ENCODE results near the gene PCDHB11. TPM values are rescaled to one million over a fixed set of nuclear protein-coding genes. Genes with fewer than 3 reads are reported as not detected.
A peak's percentile ranks its signal among the peaks of the same experiment; 100 is the strongest.

The PCDHB11 gene
- total and polyA plus RNA-seq, 2 of the 8 experiments (the other 6 are each of a cell fraction or from before 2014, with no cell fraction given): 0.50 to 0.86 TPM

DNA sequence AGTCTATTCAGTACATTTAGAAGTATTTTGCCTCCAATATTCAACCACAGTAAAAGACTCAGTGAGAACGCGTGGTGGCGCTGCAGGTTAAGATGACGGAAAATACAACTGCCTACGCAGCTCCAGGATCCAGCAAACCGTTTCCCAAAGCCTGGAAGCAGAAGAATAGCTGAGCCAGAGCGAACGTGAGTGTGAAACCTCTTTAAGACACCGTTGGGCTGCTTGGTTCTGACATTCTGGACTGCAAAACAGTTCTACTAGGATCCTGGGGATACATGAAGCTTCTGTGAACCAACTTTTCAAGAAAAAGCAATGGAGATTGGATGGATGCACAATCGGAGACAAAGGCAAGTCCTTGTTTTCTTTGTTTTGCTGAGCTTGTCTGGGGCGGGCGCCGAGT, 17.2 kb upstream of the PCDHB11 start, which contains the start of gene PCDHB16:
TSS of gene PCDHB16 (plus strand) at position 140 of the 400 bp plus-strand sequence. CDS start at position 313, 173 bp downstream.
- 37% methylated on average over 13 of the region's 13 CpGs; no CpG with 5 or more reads in 1 of the 2 experiments for whole genome bisulfite sequencing, 2 experiments (ENCODE audit: extremely low coverage in 1 of 2, insufficient coverage in 1 of 2, insufficient read length in 1 of 2, insufficient replicate concordance in 2 of 2, low coverage in 1 of 2, low lambda C conversion rate in 2 of 2, missing lambda C conversion rate in 1 of 2)
- Histone ChIP-seq H4K5ac (ENCODE audit: insufficient read length, low read depth, low read length) (no peak within 1 kb of the TSS), H3K14ac (ENCODE audit: insufficient read length) (no peak within 1 kb of the TSS), H3K4me2 (ENCODE audit: insufficient read depth in 1 of 2, low read depth in 2 of 2, low read length in 2 of 2) (peak within 1 kb of the TSS; percentile 41 to 60), H2BK5ac (ENCODE audit: low read depth, low read length) (no peak within 1 kb of the TSS), H3K56ac (replicated peaks; ENCODE audit: insufficient read length, low read depth, low read length) (no peak within 1 kb of the TSS), H3K4me1 (replicated peaks in 1 of 4; ENCODE audit: control insufficient read depth in 3 of 4, insufficient read depth in 4 of 4, low read length in 3 of 4) (0 out of 7 replicates have a peak, but pooled peaks cover 0 to 2% (median 0%) of the 10 kb centered on the region in 4 experiments), H3K9ac (replicated peaks in 1 of 4; ENCODE audit: extremely low read depth in 1 of 4, low read depth in 3 of 4, low read length in 3 of 4) (peak within 1 kb of the TSS in 1 of 4 experiments; percentile 62; a peak in 1 of 7 replicates), H3K27ac (ENCODE audit: low read depth, low read length) (no peak within 1 kb of the TSS), H3K4me3 (ENCODE audit: extremely low read depth in 1 of 4, insufficient read depth in 2 of 4, low read depth in 3 of 4, low read length in 4 of 4) (peak within 1 kb of the TSS; percentile 11 to 52 (median 32); a peak in 5 of 8 replicates), H2BK12ac (ENCODE audit: low read depth, low read length) (no peak within 1 kb of the TSS), H3K18ac (ENCODE audit: extremely low read depth, low read length) (no peak within 1 kb of the TSS), H3K9me3 (ENCODE audit: insufficient read depth in 2 of 2, low read depth in 1 of 2, low read length in 1 of 2) (no peaks in the 10 kb centered on the region; a peak in 1 of 4 replicates), H2AFZ (ENCODE audit: low read length) (peak within 1 kb of the TSS; percentile 100), H2AK5ac (ENCODE audit: low read depth, low read length) (no peak within 1 kb of the TSS), H3K79me1 (ENCODE audit: low read depth, low read length) (no peaks in the 10 kb centered on the region), H2BK15ac (ENCODE audit: low read length) (no peak within 1 kb of the TSS), H4K20me1 (replicated peaks in 1 of 2; ENCODE audit: control insufficient read depth in 1 of 2, insufficient read depth in 2 of 2, low read length in 2 of 2) (no peaks in the 10 kb centered on the region), H3K4ac (replicated peaks; ENCODE audit: insufficient read length, low read depth, low read length) (no peak within 1 kb of the TSS), H3K23ac (ENCODE audit: insufficient read length) (no peak within 1 kb of the TSS), H3K23me2 (ENCODE audit: low read depth, low read length) (no peaks in the 10 kb centered on the region), H2BK20ac (ENCODE audit: low read length) (no peak within 1 kb of the TSS), H2BK120ac (replicated peaks; ENCODE audit: low read depth, low read length) (no peak within 1 kb of the TSS), H3K36me3 (ENCODE audit: control insufficient read depth in 2 of 4, insufficient read depth in 4 of 4, low read length in 3 of 4) (no peaks in the 10 kb centered on the region), H4K91ac (replicated peaks; ENCODE audit: insufficient read length, low read length) (no peak within 1 kb of the TSS), H3K27me3 (replicated peaks in 1 of 4; ENCODE audit: control insufficient read depth in 3 of 4, extremely low read depth in 1 of 4, insufficient read depth in 3 of 4, low read length in 3 of 4) (no peaks in the 10 kb centered on the region), H3K79me2 (ENCODE audit: control insufficient read depth in 1 of 2, insufficient read depth in 2 of 2, low read length in 2 of 2) (no peaks in the 10 kb centered on the region), H4K8ac (ENCODE audit: extremely low read depth, insufficient read depth, low read length) (0 out of 2 replicates have a peak within 1 kb of the TSS, but pooled peaks have one; percentile 16)
- ChIA-PET CTCF (ENCODE audit: partially characterized antibody) (interaction anchor here (0.6 to 3.5 kb wide), 71 partner anchors 9 to 765 kb away, joined by 3 to 44 read pairs (median 4); partner anchors contain the start of genes PCDHB10, PCDHB11, PCDHB12 and PCDHB13), POLR2A (ENCODE audit: partially characterized antibody) (interaction anchor here (1.0 to 1.4 kb wide), 3 partner anchors 10 to 87 kb away, joined by 3 to 7 read pairs (median 6); partner anchors contain the start of genes PCDHB10, PCDHB2 and PCDHB5)
- DNase-seq (ENCODE audit: low read depth in 1 of 2, low spot score in 2 of 2) (peak in 1 of 2 experiments; percentile 78), FAIRE-seq (peak; percentile 70)
- TF ChIP-seq HDAC2 (IDR thresholded peaks at IDR 0.05; ENCODE audit: borderline replicate concordance in 1 of 2, low read depth in 2 of 2, low read length in 2 of 2) (no peak), NANOG (IDR thresholded peaks at IDR 0.05; ENCODE audit: insufficient read depth, low read depth, low read length, poor library complexity, severe bottlenecking) (no peak), RFX5 (IDR thresholded peaks at IDR 0.05; ENCODE audit: borderline replicate concordance, low read depth, low read length) (no peak), CBX5 (IDR thresholded peaks at IDR 0.05; ENCODE audit: low read depth, low read length) (no peak), SIRT6 (IDR thresholded peaks at IDR 0.05; ENCODE audit: low read length) (no peak), ZNF274 (IDR thresholded peaks at IDR 0.05; ENCODE audit: borderline replicate concordance, extremely low read depth, low read length) (no peak), HDAC6 (IDR thresholded peaks at IDR 0.05; ENCODE audit: low read depth, low read length) (no peak), SP1 (IDR thresholded peaks at IDR 0.05; ENCODE audit: low read depth, low read length) (no peak), EZH2 (IDR thresholded peaks at IDR 0.05; ENCODE audit: low read depth, low read length, severe bottlenecking) (no peak), YY1 (IDR thresholded peaks at IDR 0.05; ENCODE audit: low read depth, low read length) (no peak), RXRA (IDR thresholded peaks at IDR 0.05; ENCODE audit: insufficient read depth, low read depth, low read length) (no peak), POLR2A (IDR thresholded peaks at IDR 0.05; ENCODE audit: control extremely low read depth in 1 of 2, low read depth in 2 of 2, low read length in 2 of 2) (no peak), CREB1 (IDR thresholded peaks at IDR 0.05) (peak; percentile 84), TAF1 (IDR thresholded peaks at IDR 0.05; ENCODE audit: low read depth, low read length) (peak; percentile 38; the same call in 1 of the 2 replicates), POLR2AphosphoS5 (IDR thresholded peaks at IDR 0.05; ENCODE audit: low read depth, low read length) (no peak)
